Liver (tissue), 9 donors: ENCODE results near the gene CHTOP. TPM values are rescaled to one million over a fixed set of nuclear protein-coding genes. Genes with fewer than 3 reads are reported as not detected.

Source experiments
- DNase-seq: peaks from one replicate; pipeline ENCODE4 v3.0.0-alpha.2; 2017; ENCODE audit warnings: low spot score
- H3K27ac ChIP-seq, 2 donors: one replicate each; pipeline ENCODE4 v1.7.0; 2013; ENCODE audit warnings: inconsistent platforms in 2 of 2, low read length in 2 of 2, control low read depth in 1 of 2, low read depth in 1 of 2, mild to moderate bottlenecking in 1 of 2
- H3K27me3 ChIP-seq, 4 donors: one replicate each; pipeline versions ENCODE4 v1.6.1 to v1.7.0; 2013; ENCODE audit warnings: low read length in 3 of 4, inconsistent platforms in 1 of 4, mild to moderate bottlenecking in 1 of 4, moderate library complexity in 1 of 4; ENCODE audit not compliant: control insufficient read depth in 4 of 4, insufficient read depth in 4 of 4
- H3K36me3 ChIP-seq, 4 donors: one replicate each; pipeline versions ENCODE4 v1.6.1 to v1.7.0; 2013; ENCODE audit warnings: low read length in 3 of 4, mild to moderate bottlenecking in 3 of 4, low read depth in 1 of 4, moderate library complexity in 1 of 4; ENCODE audit not compliant: control insufficient read depth in 4 of 4, insufficient read depth in 3 of 4
- H3K4me1 ChIP-seq, 4 donors: one replicate each; pipeline versions ENCODE4 v1.6.1 to v1.7.0; 2013; ENCODE audit warnings: low read length in 3 of 4, mild to moderate bottlenecking in 3 of 4, moderate library complexity in 1 of 4; ENCODE audit not compliant: control insufficient read depth in 4 of 4, insufficient read depth in 4 of 4
- H3K4me3 ChIP-seq, 3 donors: one replicate each; pipeline versions ENCODE4 v1.6.1 to v1.7.0; 2013; ENCODE audit warnings: low read length in 3 of 3, control low read depth in 1 of 3, low read depth in 1 of 3, mild to moderate bottlenecking in 1 of 3
- H3K9ac ChIP-seq, 2 donors: one replicate each; pipeline ENCODE4 v1.7.0; 2013; ENCODE audit warnings: low read length in 2 of 2, mild to moderate bottlenecking in 2 of 2, moderate library complexity in 2 of 2, control low read depth in 1 of 2, low read depth in 1 of 2
- H3K9me3 ChIP-seq, 4 donors: one replicate each; pipeline versions ENCODE4 v1.6.1 to v1.7.0; 2013; ENCODE audit warnings: low read length in 3 of 4; ENCODE audit not compliant: control insufficient read depth in 4 of 4
- ATF3 ChIP-seq: IDR thresholded peaks from 2 replicates; pipeline ENCODE4 v1.6.1; 2016; ENCODE audit warnings: antibody characterized with exemption
- EGR1 ChIP-seq, 2 donors: IDR thresholded peaks; 2 replicates each; pipeline ENCODE4 v1.6.1; 2016 to 2018; ENCODE audit warnings: antibody characterized with exemption in 2 of 2, low read depth in 2 of 2
- FOXA1 ChIP-seq: IDR thresholded peaks from 2 replicates; pipeline ENCODE4 v1.6.1; 2016; ENCODE audit warnings: antibody characterized with exemption
- FOXA2 ChIP-seq: IDR thresholded peaks from 2 replicates; pipeline ENCODE4 v1.6.1; 2016; ENCODE audit warnings: antibody characterized with exemption
- HNF4A ChIP-seq, 2 donors: conservative IDR thresholded peaks; 2 replicates each; pipeline ENCODE4 v1.6.1; 2016; ENCODE audit warnings: antibody characterized with exemption in 2 of 2, mild to moderate bottlenecking in 2 of 2
- HNF4G ChIP-seq: IDR thresholded peaks from 2 replicates; pipeline ENCODE4 v1.6.1; 2016; ENCODE audit warnings: antibody characterized with exemption
- JUND ChIP-seq, 2 donors: IDR thresholded peaks; 2 replicates each; pipeline ENCODE4 v1.6.1; 2016; ENCODE audit warnings: antibody characterized with exemption in 2 of 2
- NR2F2 ChIP-seq: IDR thresholded peaks from 2 replicates; pipeline ENCODE4 v1.6.1; 2016; ENCODE audit warnings: antibody characterized with exemption
- RAD21 ChIP-seq, 2 donors: IDR thresholded peaks; 2 replicates each; pipeline ENCODE4 v1.6.1; 2016; ENCODE audit warnings: antibody characterized with exemption in 2 of 2, mild to moderate bottlenecking in 2 of 2
- RXRA ChIP-seq, 2 donors: IDR thresholded peaks; 2 replicates each; pipeline ENCODE4 v1.6.1; 2017 to 2018; ENCODE audit warnings: antibody characterized with exemption in 2 of 2, mild to moderate bottlenecking in 1 of 2
- SP1 ChIP-seq: IDR thresholded peaks from 2 replicates; pipeline ENCODE4 v1.6.1; 2018; ENCODE audit warnings: antibody characterized with exemption, mild to moderate bottlenecking
- TAF1 ChIP-seq: conservative IDR thresholded peaks from 2 replicates; pipeline ENCODE4 v1.6.1; 2016; ENCODE audit warnings: antibody characterized with exemption, mild to moderate bottlenecking
- YY1 ChIP-seq: IDR thresholded peaks from 2 replicates; pipeline ENCODE4 v1.6.1; 2016; ENCODE audit warnings: antibody characterized with exemption, mild to moderate bottlenecking
- ZBTB33 ChIP-seq: IDR thresholded peaks from 2 replicates; pipeline ENCODE4 v1.6.1; 2016; ENCODE audit warnings: antibody characterized with exemption
- whole genome bisulfite sequencing: extraction: QIAGEN DNeasy Blood & Tissue Kit; methylation state at CpG from one replicate; pipeline ENCODE4 v1.1.7; 2013; 5-methylcytosine and 5-hydroxymethylcytosine counted together
- polyA plus RNA-seq, 2 donors: library from polyadenylated mRNA; stranded (reverse) in 1 of 2; unstranded in 1 of 2; fragments of 200-250 nt in 1 of 2; fragments of >200 nt in 1 of 2; fragmentation: Nextera tagmentation in 1 of 2; extraction: Ambion mirVana in 1 of 2; gene quantifications; one replicate each; pipeline versions ENCODE4 v1.2.1 to v1.2.3, GENCODE V29; 2013 to 2015
- total RNA-seq, 2 donors: library from RNA; depleted of rRNA; stranded (reverse); fragments of >200 nt; gene quantifications; one replicate each; pipeline ENCODE4 v1.2.3, GENCODE V29; 2014
- TF ChIP-seq, protein P1 (sequence below): fragments of 150-350 bp; IDR thresholded peaks from 2 replicates; pipeline ENCODE4 v1.5.1; 2017; ENCODE audit warnings: improper control_type of control experiment, low read depth, low read length; ENCODE audit not compliant: missing input control
- TF ChIP-seq, protein P2 (sequence below): IDR thresholded peaks from 2 replicates; pipeline ENCODE4 v1.6.1; 2016; ENCODE audit warnings: antibody characterized with exemption
- donor health status: healthy.
- donor health status: healthy.
- donor health status: healthy.
- donor health status: healthy.
- donor health status: healthy.

CHTOP gene
- total and polyA plus RNA-seq, 4 donors: 16.4 to 30.9 (median 24.3) TPM

DNA sequence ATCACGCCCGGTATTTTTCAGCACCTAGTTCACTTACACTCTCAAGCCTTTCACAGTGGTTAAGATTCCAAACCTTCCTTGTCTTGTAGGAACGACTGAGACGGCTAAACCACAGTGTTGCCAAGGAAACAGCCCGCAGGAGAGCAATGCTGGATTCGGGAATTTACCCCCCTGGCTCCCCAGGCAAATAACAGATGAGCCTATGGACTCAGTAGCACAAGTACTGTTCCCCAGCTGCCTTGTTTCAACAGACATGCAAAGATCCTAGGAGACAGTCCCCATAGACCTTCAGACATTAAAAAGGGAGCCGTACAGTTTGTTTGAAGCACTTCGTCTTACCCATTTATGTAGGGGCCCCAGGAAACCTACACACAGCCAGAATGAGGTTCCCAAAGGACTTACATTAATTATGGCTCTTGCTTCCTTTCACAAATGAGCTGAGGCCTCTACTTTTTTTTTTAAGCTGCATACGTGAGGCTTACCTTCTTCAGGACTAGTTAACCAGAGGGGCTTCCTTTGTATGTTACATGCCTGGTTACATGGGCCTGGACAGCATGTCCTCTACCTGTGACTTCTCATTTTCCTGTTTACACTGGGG, 27.3 kb downstream of the CHTOP start:
- 83% methylated on average over 9 of the region's 9 CpGs for WGBS
- H3K36me3 ChIP-seq: peaks cover 14 to 47% (median 43%) of the 10 kb centered on the region in 4 donors
- TF ChIP-seq HNF4G: no peak
- TF ChIP-seq YY1: no peak
- TF ChIP-seq, protein P1, sequence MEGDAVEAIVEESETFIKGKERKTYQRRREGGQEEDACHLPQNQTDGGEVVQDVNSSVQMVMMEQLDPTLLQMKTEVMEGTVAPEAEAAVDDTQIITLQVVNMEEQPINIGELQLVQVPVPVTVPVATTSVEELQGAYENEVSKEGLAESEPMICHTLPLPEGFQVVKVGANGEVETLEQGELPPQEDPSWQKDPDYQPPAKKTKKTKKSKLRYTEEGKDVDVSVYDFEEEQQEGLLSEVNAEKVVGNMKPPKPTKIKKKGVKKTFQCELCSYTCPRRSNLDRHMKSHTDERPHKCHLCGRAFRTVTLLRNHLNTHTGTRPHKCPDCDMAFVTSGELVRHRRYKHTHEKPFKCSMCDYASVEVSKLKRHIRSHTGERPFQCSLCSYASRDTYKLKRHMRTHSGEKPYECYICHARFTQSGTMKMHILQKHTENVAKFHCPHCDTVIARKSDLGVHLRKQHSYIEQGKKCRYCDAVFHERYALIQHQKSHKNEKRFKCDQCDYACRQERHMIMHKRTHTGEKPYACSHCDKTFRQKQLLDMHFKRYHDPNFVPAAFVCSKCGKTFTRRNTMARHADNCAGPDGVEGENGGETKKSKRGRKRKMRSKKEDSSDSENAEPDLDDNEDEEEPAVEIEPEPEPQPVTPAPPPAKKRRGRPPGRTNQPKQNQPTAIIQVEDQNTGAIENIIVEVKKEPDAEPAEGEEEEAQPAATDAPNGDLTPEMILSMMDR: no peak
- no peak for TF ChIP-seq ATF3
- no peak for TF ChIP-seq HNF4A (conservative IDR thresholded peaks at IDR 0.05)
- TF ChIP-seq FOXA2: no peak
- H3K27me3 ChIP-seq: no peaks in the 10 kb centered on the region
- no peak overlapping the region for H3K4me3 ChIP-seq
- H3K9ac ChIP-seq: no peak overlapping the region
- H3K27ac ChIP-seq: no peak overlapping the region
- no peaks in the 10 kb centered on the region for H3K9me3 ChIP-seq
- peaks cover 1 to 29% (median 27%) of the 10 kb centered on the region in 4 donors for H3K4me1 ChIP-seq
- no peak for DNase-seq

GRCh38 chr1:153662269-153662668, 28.4 kb downstream of the CHTOP start:
- DNase-seq: no peak
- Histone ChIP-seq H3K27me3 (no peaks in the 10 kb centered on the region), H3K36me3 (peaks cover 19 to 55% (median 52%) of the 10 kb centered on the region in 4 donors), H3K27ac (no peak overlapping the region), H3K4me3 (no peak overlapping the region), H3K9ac (no peak overlapping the region), H3K4me1 (peaks cover 1 to 29% (median 27%) of the 10 kb centered on the region in 4 donors), H3K9me3 (no peaks in the 10 kb centered on the region)
- 77% methylated on average over 2 of the region's 2 CpGs for WGBS
- TF ChIP-seq YY1 (no peak), ATF3 (no peak), FOXA1 (no peak), JUND (IDR thresholded peaks at IDR 0.05) (no peak)

DNA sequence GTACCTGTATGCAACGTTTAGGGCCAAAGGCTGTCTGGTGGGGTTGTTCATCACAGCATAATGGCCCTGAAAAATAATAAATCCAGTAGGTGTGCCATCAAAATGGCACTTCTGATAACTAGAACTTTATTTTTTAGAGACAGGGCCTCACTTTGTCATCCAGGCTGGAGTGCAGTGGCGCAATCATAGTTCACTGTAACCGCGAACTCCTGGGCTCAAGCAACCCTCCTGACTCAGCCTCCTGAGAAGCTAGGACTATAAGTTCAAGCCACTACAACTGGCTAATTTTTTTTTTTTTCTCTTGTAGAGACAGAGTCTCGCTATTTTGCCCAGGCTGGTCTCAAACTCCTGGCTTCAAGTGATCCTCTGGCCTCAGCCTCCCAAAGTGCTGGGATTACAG, 29.3 kb downstream of the CHTOP start:
- Histone ChIP-seq H3K27me3 (no peaks in the 10 kb centered on the region), H3K4me3 (no peak overlapping the region), H3K36me3 (peaks cover 21 to 64% (median 61%) of the 10 kb centered on the region in 4 donors), H3K4me1 (peaks cover 0 to 29% (median 27%) of the 10 kb centered on the region in 4 donors), H3K9ac (no peak overlapping the region), H3K27ac (no peak overlapping the region), H3K9me3 (no peaks in the 10 kb centered on the region)
- WGBS: 85% methylated on average over 5 of the region's 5 CpGs
- no peak for DNase-seq
- no peak for TF ChIP-seq EGR1 (IDR thresholded peaks at IDR 0.05; ENCODE audit: low read depth in 2 of 2)
- TF ChIP-seq YY1: no peak
- no peak for TF ChIP-seq RXRA (IDR thresholded peaks at IDR 0.05)
- no peak for TF ChIP-seq JUND (IDR thresholded peaks at IDR 0.05)
- TF ChIP-seq ZBTB33: no peak
- TF ChIP-seq, protein P1: no peak
- TF ChIP-seq TAF1: no peak
- TF ChIP-seq HNF4G: no peak
- no peak for TF ChIP-seq ATF3
- TF ChIP-seq HNF4A (conservative IDR thresholded peaks at IDR 0.05): no peak
- TF ChIP-seq RAD21 (IDR thresholded peaks at IDR 0.05): no peak
- TF ChIP-seq SP1: no peak
- TF ChIP-seq, protein P2, sequence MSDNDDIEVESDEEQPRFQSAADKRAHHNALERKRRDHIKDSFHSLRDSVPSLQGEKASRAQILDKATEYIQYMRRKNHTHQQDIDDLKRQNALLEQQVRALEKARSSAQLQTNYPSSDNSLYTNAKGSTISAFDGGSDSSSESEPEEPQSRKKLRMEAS: no peak
- TF ChIP-seq NR2F2: no peak
